Neural progenitor cell (in vitro differentiated cells): ENCODE measurements around the gene ZDHHC11.

Experiments
- EZH2 ChIP-seq: fragments of 200-600 bp; sonication (generic); IDR thresholded peaks from 2 replicates; pipeline ENCODE4 v1.6.1; 2017; ENCODE audit warnings: antibody characterized with exemption, mild to moderate bottlenecking, moderate library complexity
- TF ChIP-seq, protein P1 (sequence below): fragments of 200-600 bp; sonication (generic); IDR thresholded peaks from 2 replicates; pipeline ENCODE4 v1.5.1; 2017; ENCODE audit warnings: antibody characterized with exemption, mild to moderate bottlenecking

- TF ChIP-seq EZH2 = no peak
- TF ChIP-seq, protein P1, sequence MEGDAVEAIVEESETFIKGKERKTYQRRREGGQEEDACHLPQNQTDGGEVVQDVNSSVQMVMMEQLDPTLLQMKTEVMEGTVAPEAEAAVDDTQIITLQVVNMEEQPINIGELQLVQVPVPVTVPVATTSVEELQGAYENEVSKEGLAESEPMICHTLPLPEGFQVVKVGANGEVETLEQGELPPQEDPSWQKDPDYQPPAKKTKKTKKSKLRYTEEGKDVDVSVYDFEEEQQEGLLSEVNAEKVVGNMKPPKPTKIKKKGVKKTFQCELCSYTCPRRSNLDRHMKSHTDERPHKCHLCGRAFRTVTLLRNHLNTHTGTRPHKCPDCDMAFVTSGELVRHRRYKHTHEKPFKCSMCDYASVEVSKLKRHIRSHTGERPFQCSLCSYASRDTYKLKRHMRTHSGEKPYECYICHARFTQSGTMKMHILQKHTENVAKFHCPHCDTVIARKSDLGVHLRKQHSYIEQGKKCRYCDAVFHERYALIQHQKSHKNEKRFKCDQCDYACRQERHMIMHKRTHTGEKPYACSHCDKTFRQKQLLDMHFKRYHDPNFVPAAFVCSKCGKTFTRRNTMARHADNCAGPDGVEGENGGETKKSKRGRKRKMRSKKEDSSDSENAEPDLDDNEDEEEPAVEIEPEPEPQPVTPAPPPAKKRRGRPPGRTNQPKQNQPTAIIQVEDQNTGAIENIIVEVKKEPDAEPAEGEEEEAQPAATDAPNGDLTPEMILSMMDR = no peak
These were observed 15.0 kb upstream of the ZDHHC11 start for GRCh38 chr5:865771-866170.
